Measurements from ENCODE around the gene SHANK3. TPM values are rescaled to one million over a fixed set of nuclear protein-coding genes. Genes with fewer than 3 reads are reported as not detected.
"Not testable (repeated sequence)": the region's sequence is repeated elsewhere in the genome, so short reads cannot be mapped to it uniquely, and the experiment has no call there.

Gene SHANK3
- total RNA-seq, 1 experiment from 2014 or later: 5.0 TPM

DNA sequence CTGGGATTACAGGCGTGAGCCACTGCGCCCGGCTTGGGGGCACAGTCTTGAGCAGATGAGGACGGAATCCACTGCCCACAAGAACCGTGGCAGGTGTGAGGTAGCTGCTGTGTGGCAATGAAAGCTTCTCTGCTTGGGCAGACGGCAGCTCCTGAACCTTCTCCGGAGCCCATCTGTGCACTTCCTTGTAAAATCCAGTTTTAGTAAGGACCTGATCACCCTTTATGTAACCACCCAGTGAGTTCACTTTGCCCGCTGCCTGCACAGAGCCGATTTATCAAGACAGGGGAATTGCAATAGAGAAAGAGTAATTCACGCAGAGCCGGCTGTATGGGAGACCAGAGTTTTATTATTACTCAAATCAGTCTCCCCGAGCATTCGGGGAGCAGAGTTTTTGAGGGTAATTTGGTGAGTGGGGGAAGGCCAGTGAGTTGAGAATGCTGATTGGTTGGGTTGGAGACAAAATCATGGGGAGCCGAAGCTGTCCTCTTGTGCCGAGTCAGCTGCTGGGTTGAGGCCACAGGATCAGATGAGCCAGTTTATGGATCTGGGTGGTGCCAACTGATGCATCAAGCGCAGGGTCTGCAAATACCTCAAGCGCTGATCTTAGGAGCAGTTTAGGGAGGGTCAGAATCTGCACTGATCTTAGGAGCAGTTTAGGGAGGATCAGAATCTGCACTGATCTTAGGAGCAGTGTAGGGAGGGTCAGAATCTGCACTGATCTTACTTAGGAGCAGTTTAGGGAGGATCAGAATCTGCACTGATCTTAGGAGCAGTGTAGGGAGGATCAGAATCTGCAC is 29.4 kb upstream of the SHANK3 start:
- in situ Hi-C loops (cut with HindIII; ENCODE audit: low sequenced_read_pairs): not testable (repeated sequence)
- DNase-seq (ENCODE audit: low spot score): peak; percentile 64

DNA sequence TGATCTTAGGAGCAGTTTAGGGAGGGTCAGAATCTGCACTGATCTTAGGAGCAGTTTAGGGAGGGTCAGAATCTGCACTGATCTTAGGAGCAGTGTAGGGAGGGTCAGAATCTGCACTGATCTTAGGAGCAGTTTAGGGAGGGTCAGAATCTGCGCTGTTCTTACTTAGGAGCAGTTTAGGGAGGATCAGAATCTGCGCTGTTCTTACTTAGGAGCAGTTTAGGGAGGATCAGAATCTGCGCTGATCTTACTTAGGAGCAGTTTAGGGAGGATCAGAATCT is 28.9 kb upstream of the SHANK3 start:
- DNase-seq (ENCODE audit: low spot score); in situ Hi-C loops (cut with HindIII; ENCODE audit: low sequenced_read_pairs): not testable (repeated sequence)

DNA sequence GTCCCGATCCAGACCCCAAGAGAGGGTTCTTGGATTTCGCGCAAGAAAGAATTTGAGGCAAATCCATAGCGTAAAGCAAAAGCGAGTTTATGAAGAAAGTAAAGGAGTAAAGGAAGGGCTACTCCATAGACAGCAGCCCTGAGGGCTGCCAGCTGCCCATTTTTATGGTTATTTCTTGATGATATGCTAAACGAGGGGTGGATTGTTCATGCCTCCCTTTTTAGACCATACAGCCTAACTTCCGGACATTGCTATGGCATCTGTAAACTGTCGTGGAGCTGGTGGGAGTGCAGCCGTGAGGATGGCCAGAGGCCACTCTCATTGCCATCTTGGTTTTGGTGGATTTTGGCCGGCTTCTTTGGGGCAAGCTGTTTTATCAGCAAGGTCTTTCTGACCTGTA is 19.4 kb upstream of the SHANK3 start:
- DNase-seq (ENCODE audit: low spot score): no peak
- in situ Hi-C loops (cut with HindIII; ENCODE audit: low sequenced_read_pairs): no loop called here

DNA sequence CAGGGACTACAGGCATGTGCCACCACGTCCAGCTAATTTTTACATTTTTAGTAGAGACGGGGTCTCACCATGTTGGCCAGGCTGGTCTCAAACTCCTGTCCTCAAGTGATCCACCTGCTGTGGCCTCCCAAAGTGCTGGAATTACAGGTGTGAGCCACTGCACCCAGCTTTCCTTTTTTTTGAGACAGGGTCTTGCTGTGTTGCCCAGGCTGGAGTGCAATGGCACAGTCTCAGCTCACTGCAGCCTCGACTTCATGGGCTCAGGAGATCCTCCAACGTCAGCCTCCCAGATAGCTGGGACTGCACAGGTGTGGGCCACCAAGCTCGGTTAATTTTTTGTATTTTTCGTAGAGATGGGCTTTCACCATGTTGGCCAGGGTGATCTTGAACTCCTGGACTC is 18.0 kb upstream of the SHANK3 start:
- in situ Hi-C loops (cut with HindIII; ENCODE audit: low sequenced_read_pairs): not testable (repeated sequence)

DNA sequence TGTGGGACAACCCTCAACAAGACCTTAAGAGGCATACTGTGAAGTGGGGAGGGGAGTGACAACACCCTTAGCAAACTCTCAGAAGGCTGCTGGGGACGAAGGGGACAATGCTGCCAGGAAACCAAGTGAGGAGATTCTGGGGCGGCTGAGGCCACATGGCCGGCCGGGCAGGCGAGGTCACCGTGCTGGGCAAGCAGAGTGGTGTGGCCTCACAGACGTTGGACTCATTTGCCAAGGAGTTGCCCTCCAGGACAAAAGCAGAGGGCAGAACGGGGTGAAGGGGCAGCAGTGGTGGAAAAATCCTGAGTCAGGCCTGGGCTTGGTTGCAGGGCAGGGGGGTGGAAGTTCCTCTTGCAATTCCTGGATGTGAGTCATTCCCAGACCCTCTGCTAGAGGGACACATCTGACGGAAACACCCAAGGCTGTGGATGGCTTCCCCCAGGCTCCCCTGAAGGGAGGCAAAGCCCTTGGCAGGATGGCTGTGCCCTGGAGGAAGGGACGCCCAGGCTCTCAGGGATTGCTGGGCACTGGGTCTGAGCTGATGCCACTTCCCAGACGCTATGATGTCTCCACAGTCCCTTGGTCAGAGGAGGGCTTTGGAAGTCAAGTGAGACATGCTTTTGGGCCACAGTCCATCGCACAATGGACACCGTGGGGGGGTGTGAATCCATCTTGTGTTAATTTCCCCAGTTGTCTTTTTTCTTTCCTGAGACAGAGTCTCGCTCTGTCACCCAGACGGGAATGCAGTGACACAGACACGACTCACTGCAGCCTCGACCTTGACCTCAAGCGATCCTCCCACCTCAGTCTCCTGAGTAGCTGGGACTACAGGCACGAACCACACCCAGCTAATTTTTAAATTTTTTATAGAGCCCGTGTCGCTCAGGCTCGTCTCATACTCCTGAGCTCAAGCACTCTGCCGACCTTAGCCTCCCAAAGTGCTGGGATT is 16.2 kb upstream of the SHANK3 start:
- in situ Hi-C loops (cut with HindIII; ENCODE audit: low sequenced_read_pairs): no loop called here
- no peak for DNase-seq (ENCODE audit: low spot score)

More for the DNA sequence above, 18.0 kb upstream of the SHANK3 start:
- not testable (repeated sequence) for DNase-seq (ENCODE audit: low spot score)

DNA sequence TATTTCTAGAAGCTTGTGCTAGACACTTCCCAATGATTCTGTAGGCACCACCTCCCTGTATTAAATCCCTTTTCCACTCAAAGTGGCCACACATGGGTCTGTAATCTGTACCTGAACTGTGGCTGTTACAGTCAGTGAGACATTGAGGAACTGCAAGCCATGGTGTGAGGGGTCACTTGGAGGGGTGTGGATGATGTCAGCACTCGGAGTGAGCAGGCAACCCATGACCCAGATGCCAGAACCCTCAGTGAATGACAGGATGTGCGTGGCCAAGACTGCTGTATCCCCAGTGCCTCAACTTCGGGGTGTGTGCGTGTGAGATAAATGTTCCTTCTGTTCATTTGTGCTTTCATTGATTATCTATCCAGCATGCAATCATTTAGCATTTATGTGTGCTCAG is 14.7 kb upstream of the SHANK3 start:
- DNase-seq (ENCODE audit: low spot score): no peak
- in situ Hi-C loops (cut with HindIII; ENCODE audit: low sequenced_read_pairs): no loop called here

DNA sequence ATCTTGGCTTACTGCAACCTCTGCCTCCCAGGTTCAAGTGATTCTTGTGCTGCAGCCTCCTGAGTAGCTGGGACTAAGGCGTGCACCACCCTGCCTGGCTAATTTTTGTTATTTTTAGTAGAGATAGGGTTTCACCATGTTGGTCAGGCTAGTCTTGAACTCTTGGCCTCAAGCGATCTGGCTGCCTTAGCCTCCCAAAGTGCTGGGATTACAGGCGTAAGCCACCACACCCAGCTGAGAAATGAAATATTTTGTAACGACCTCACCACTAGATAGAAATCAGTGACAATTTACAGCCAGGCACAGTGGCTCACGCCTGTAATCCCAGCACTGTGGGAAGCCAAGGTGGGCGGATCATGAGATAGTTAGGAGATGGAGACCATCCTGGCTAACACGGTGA is 12.9 kb upstream of the SHANK3 start:
- DNase-seq (ENCODE audit: low spot score); in situ Hi-C loops (cut with HindIII; ENCODE audit: low sequenced_read_pairs): not testable (repeated sequence)

DNA sequence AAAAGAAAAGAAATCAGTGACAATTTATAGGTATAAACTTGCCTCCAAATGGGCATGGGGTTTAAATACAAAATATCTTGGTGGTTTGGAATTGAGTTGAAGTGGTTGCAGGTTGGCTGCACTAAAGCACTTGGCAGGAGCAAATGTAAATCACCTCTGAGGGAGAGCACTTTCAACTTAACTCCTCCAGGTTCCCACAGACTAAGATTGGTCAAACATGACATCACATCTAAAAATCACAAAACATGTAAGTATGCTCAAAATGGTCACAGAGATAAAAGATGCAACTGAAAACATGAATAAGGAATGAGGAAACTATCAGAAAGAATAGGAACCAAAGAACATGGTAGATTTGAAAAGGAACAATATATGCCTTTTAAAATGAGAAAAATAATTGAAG is 12.3 kb upstream of the SHANK3 start:
- DNase-seq (ENCODE audit: low spot score): no peak
- in situ Hi-C loops (cut with HindIII; ENCODE audit: low sequenced_read_pairs): no loop called here

DNA sequence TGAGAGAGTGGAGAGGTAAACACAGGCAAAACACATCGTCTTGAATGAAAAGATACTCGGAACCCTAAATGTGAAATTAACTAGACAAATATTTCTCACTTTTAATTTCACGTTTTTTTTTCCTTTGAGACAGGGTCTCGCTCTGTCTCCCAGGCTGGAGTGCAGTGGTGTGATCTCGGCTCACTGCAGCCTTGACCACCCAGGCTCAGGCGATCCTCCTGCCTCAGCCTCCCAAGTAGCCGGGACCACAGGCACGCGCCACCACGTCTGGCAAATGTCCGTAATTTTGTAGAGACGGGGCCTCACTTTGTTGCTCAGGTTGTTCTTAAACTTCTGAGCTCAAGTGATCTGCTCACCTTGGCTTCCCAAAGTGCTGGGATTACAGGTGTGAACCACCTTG is 7.4 kb upstream of the SHANK3 start:
- in situ Hi-C loops (cut with HindIII; ENCODE audit: low sequenced_read_pairs): loop anchor here (5.0 kb wide), 1 partner anchor 33 kb away; no protein-coding TSS in a partner anchor
- no peak for DNase-seq (ENCODE audit: low spot score)

DNA sequence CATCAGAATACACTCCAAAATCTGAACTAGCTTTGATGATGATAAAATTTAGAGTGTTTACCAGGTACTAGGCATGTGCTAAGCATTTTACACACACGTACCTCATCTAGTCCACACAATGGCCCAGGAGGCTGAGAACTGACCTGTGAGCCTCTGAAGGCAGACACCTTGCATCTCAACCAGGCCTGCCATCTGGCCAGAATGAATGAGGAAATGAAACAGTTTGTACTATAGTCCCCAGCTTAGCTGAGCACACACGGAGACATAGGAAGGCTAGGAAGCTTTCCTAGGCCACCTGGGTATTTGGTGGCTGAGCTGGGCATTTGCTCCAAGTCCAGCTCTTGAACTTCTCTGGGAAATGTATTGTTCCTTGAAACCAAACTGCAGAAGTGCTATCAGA is 6.9 kb upstream of the SHANK3 start:
- DNase-seq (ENCODE audit: low spot score): peak; percentile 73
- in situ Hi-C loops (cut with HindIII; ENCODE audit: low sequenced_read_pairs): loop anchor here (5.0 kb wide), 1 partner anchor 33 kb away; no protein-coding TSS in a partner anchor

DNA sequence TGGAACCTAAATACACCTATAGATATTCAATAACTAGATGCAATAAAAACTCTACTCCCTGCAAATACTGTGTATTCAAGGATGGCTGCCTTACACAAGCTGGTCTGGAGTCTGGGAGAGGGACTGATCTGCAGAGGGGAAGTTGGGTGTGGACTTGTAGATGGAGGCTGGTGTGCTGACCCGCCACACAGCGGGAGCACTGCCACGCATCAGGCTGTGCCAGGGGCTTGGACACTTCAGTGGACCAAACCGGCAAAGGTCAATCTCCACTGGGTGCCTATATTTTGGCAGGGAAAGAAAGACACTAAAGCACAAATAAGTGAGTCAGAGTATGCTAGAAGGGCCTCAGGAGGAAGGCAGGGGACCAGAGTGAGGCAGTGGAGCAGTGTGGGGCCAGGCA is 2.1 kb upstream of the SHANK3 start:
- no peak for DNase-seq (ENCODE audit: low spot score)
- in situ Hi-C loops (cut with HindIII; ENCODE audit: low sequenced_read_pairs): no loop called here

DNA sequence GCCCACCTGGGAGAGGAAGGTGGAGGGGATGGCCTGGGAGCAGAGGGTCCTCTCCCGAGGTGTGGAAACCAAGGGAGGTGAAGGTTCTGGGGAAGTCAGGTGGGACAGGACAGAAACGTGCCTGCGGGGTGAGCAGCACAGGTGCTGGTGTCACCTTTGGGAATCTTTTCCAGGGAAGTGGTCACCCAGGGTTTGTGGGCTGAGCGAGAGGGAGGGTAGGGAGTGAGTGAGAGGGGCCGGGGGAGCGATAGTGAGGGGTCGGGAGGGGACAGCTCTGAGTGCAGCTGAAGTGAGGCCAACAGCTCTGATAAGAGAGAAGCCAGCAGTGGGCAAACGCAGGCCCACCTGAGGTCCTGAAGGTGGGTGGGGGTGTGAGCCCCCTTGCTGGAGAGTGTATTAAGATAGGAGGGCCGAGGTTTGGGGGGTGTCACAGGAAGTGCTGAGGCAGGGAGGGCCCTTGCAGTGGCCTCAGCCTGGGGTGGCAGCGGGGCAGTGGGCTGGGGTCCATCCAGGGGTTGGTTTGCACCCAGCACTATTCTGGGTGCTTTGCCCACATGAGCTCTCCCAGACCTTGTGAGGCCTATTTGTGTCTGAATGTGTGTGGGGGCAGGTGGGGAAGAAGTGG is 1.6 kb upstream of the SHANK3 start:
- in situ Hi-C loops (cut with HindIII; ENCODE audit: low sequenced_read_pairs): no loop called here

DNA sequence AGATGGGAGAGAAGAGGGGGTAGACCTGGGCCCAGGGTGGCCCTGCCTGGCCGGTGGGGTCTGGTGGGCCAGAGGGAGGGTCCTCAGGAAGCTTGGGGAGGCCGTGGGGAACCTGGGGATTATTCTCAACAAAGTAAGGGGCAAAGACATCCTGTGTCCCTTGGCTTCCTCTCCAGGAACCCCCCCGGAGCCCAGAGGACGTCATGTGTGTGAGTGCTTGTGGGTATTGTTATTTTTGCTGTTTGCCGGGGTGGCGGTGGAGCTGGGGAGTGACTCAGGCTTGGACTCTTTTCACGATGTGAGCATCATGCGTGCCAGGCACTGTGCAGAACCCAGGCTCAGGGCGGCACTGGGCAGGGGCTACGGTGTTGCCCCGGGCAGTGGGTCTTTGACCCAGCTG is 982 bp upstream of the SHANK3 start:
- in situ Hi-C loops (cut with HindIII; ENCODE audit: low sequenced_read_pairs): no loop called here
- DNase-seq (ENCODE audit: low spot score): no peak

More for the DNA sequence above, 1.6 kb upstream of the SHANK3 start:
- DNase-seq (ENCODE audit: low spot score): no peak

DNA sequence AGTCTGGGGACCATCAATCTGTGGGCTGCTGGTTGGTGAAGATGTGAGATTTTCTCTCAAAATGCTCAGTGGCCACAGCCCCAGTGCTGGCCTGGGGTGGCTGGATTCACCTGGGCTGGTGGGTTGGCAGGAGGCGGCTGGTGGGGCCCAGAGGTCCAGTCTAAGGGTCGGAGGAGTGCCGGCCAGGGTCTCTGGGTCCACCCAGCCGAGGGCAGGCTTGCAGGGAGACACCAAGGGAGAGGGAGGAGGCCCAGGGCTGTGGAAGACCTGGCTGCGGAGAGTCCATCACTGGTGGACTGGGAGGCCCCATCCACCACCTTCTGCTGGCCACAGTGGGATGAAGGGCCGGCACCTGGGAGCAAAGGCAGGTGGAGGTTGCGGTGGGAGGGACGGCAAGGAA is 582 bp upstream of the SHANK3 start:
- in situ Hi-C loops (cut with HindIII; ENCODE audit: low sequenced_read_pairs): no loop called here
- no peak for DNase-seq (ENCODE audit: low spot score)

DNA sequence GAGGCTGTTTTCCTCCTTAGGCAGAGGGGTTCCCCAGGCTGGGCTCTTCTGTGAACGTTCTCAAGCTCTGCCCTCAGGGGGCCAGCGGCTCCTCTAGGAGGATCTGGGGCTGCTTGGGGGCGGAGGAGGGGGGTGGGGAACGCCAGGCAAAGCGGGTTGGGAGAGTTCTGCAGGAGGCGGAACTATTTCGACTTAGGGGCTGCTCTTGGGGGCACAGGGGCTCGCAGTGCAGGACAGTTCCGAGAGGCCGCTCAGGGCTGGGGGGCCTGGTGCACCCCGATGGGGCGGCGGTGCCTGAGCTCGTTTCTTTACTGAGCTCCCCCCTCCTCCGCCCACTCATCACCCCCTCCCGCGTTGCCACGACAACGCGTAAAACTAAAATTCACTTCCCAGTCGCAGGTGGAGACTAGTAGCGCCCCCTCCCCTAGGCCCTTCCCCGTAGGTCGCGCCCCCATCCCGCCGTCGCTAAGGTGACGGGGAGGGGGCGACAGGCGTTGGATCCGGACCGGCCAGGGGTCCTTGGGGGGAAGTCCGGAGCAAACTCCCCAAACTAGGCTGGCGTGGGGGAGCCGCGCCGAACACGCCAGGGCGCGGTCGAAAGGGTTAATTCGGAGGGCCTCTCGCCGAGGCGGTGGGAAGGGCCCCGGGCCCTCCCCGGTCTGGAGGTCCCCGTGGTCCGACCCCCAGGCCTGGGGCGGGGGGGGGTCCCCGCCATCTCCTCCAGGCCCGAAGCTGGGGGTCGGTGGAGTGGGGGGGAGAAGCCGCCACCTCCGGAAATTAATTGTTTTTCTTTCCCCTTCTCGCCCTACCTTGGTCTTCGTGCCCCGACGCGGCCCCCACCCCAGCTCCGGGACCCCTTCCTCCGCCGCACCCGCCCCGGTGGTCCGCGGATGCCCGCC is 857 bp downstream of the SHANK3 start:
- in situ Hi-C loops (cut with HindIII; ENCODE audit: low sequenced_read_pairs): no loop called here
- DNase-seq (ENCODE audit: low spot score): no peak

DNA sequence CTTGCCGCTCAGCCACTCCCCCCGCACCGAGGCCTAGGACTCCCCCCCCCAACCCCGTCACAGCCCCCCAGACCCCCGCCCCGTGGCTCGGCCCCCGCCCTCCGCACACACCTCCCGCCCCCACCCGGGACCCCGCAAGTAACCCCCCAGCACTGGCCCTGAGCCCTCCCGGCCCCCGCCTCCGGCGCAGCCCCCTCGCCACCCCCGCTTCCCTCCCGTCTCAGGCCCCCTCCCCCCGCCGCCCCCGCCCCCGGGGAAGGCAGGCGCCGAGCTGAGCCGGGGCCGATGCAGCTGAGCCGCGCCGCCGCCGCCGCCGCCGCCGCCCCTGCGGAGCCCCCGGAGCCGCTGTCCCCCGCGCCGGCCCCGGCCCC is 1.5 kb downstream of the SHANK3 start:
- in situ Hi-C loops (cut with HindIII; ENCODE audit: low sequenced_read_pairs): no loop called here
- DNase-seq (ENCODE audit: low spot score): no peak

DNA sequence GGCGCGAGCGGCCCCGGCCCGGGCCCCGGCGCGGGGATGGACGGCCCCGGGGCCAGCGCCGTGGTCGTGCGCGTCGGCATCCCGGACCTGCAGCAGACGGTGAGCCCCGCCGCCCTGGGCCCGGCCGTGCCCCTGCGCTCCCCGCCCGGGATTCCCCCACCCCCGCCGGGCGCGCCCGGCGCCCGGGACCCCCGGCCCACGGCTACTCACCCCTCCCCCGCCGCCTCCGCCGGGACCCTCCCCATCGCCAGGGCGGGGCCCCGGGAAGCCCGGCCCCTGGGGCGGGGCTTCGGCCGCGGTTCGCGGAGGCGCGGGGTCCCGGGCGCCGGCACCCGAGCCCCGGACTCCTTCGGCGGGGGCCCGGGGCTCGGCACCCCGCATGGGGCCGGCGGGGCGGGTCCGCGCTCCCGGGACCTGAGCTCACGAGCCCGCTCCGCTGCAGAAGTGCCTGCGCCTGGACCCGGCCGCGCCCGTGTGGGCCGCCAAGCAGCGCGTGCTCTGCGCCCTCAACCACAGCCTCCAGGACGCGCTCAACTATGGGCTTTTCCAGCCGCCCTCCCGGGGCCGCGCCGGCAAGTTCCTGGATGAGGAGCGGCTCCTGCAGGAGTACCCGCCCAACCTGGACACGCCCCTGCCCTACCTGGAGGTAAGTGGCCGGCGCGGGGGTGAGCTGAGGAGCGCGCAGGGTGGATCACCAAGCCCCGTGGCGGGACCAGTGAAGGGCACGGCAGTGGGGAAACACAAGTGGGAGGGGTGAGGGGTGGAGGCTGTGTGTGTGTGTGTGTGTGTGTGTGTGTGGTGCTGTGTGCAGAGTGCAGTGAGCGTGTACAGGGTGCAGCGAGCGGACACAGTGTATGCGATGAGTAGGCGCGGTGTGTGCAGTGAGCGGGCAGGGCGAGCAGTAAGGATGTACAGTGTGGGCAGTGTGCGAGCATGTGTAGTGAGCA is 2.3 kb downstream of the SHANK3 start:
- in situ Hi-C loops (cut with HindIII; ENCODE audit: low sequenced_read_pairs): no loop called here
- DNase-seq (ENCODE audit: low spot score): peak; percentile 49

Measured in G401 (cell line).